ENCODE measurements around the gene GNB1L. TPM values are rescaled to one million over a fixed set of nuclear protein-coding genes. Genes with fewer than 3 reads are reported as not detected.

The GNB1L gene
- total and polyA plus RNA-seq, 5 donors: 2.1 to 4.9 (median 3.9) TPM

GRCh38 chr22:19897726-19898125 is 43.1 kb upstream of the GNB1L start:
- Histone ChIP-seq H3K4me1 (ENCODE audit: control insufficient read depth, insufficient read depth, low read length) (no peaks in the 10 kb centered on the region), H3K27me3 (ENCODE audit: control insufficient read depth, insufficient read depth) (no peaks in the 10 kb centered on the region), H3K9me3 (ENCODE audit: control insufficient read depth, low read length) (no peaks in the 10 kb centered on the region), H3K27ac (ENCODE audit: low read length) (no peak overlapping the region), H3K4me3 (ENCODE audit: low read length) (no peak overlapping the region)
- WGBS: 89% methylated on average over 16 of the region's 16 CpGs
- intact Hi-C loops (cut with DNase I): loop anchor here in 1 of 4 donors (5.0 kb wide), 1 partner anchor 40 kb away; no protein-coding TSS in a partner anchor
- ATAC-seq: no peak
- DNase-seq: peak in 2 of 3 donors; percentile 28 to 33

GRCh38 chr22:19896665-19897355 is 42.1 kb upstream of the GNB1L start:
- intact Hi-C loops (cut with DNase I): loop anchor here in 1 of 4 donors (5.0 kb wide), 1 partner anchor 40 kb away; no protein-coding TSS in a partner anchor
- WGBS: 82% methylated on average over 15 of the region's 15 CpGs
- DNase-seq: peak in 1 of 3 donors; percentile 36

GRCh38 chr22:19895160-19895849 is 40.6 kb upstream of the GNB1L start:
- no peaks in the 10 kb centered on the region for H3K9me3 ChIP-seq (ENCODE audit: control insufficient read depth, low read length)
- WGBS: 94% methylated on average over 23 of the region's 23 CpGs
- intact Hi-C loops (cut with DNase I): loop anchor here in 1 of 4 donors (5.0 kb wide), 1 partner anchor 42 kb away; no protein-coding TSS in a partner anchor
- no peak overlapping the region for H3K27ac ChIP-seq (ENCODE audit: low read length)
- ATAC-seq (no peak), DNase-seq (peak in 2 of 3 donors; percentile 28 to 37)
- H3K27me3 ChIP-seq (ENCODE audit: control insufficient read depth, insufficient read depth): no peaks in the 10 kb centered on the region
- no peak overlapping the region for H3K4me3 ChIP-seq (ENCODE audit: low read length)
- H3K4me1 ChIP-seq (ENCODE audit: control insufficient read depth, insufficient read depth, low read length): no peaks in the 10 kb centered on the region

More at GRCh38 chr22:19896665-19897355, 42.1 kb upstream of the GNB1L start:
- no peaks in the 10 kb centered on the region for H3K4me1 ChIP-seq (ENCODE audit: control insufficient read depth, insufficient read depth, low read length)
- no peak overlapping the region for H3K4me3 ChIP-seq (ENCODE audit: low read length)
- H3K27me3 ChIP-seq (ENCODE audit: control insufficient read depth, insufficient read depth): no peaks in the 10 kb centered on the region
- no peak for ATAC-seq
- no peaks in the 10 kb centered on the region for H3K9me3 ChIP-seq (ENCODE audit: control insufficient read depth, low read length)
- H3K27ac ChIP-seq (ENCODE audit: low read length): no peak overlapping the region

GRCh38 chr22:19893363-19893762 is 38.7 kb upstream of the GNB1L start:
- 94% methylated on average over 15 of the region's 15 CpGs for WGBS
- Histone ChIP-seq H3K27me3 (ENCODE audit: control insufficient read depth, insufficient read depth) (no peaks in the 10 kb centered on the region), H3K9me3 (ENCODE audit: control insufficient read depth, low read length) (no peaks in the 10 kb centered on the region), H3K4me3 (ENCODE audit: low read length) (no peak overlapping the region), H3K27ac (ENCODE audit: low read length) (no peak overlapping the region), H3K4me1 (ENCODE audit: control insufficient read depth, insufficient read depth, low read length) (no peaks in the 10 kb centered on the region)
- no peak for ATAC-seq
- DNase-seq: peak in 1 of 3 donors; percentile 15
- intact Hi-C loops (cut with DNase I): no loop called here

- ATAC-seq (no peak), DNase-seq (peak in 1 of 3 donors; percentile 29)
- H3K4me1 ChIP-seq (ENCODE audit: control insufficient read depth, insufficient read depth, low read length): no peaks in the 10 kb centered on the region
- H3K27ac ChIP-seq (ENCODE audit: low read length): no peak overlapping the region
- H3K27me3 ChIP-seq (ENCODE audit: control insufficient read depth, insufficient read depth): no peaks in the 10 kb centered on the region
- intact Hi-C loops (cut with DNase I): no loop called here
- 89% methylated on average over 13 of the region's 13 CpGs for WGBS
- H3K4me3 ChIP-seq (ENCODE audit: low read length): no peak overlapping the region
- no peaks in the 10 kb centered on the region for H3K9me3 ChIP-seq (ENCODE audit: control insufficient read depth, low read length)
Measured at GRCh38 chr22:19892925-19893324, 38.3 kb upstream of the GNB1L start.

- Histone ChIP-seq H3K27me3 (ENCODE audit: control insufficient read depth, insufficient read depth) (no peaks in the 10 kb centered on the region), H3K4me3 (ENCODE audit: low read length) (no peak overlapping the region), H3K27ac (ENCODE audit: low read length) (no peak overlapping the region), H3K9me3 (ENCODE audit: control insufficient read depth, low read length) (no peaks in the 10 kb centered on the region), H3K4me1 (ENCODE audit: control insufficient read depth, insufficient read depth, low read length) (no peaks in the 10 kb centered on the region)
- ATAC-seq: peak in 1 of 2 donors; percentile 31
- 59% methylated on average over 24 of the region's 24 CpGs for WGBS
- intact Hi-C loops (cut with DNase I): no loop called here
- DNase-seq: peak in 2 of 3 donors; percentile 48 to 52
Measured at GRCh38 chr22:19892257-19892879, 37.7 kb upstream of the GNB1L start.

GRCh38 chr22:19891317-19892256 is 36.9 kb upstream of the GNB1L start:
- no peaks in the 10 kb centered on the region for H3K27me3 ChIP-seq (ENCODE audit: control insufficient read depth, insufficient read depth)
- intact Hi-C loops (cut with DNase I): no loop called here
- no peak overlapping the region for H3K27ac ChIP-seq (ENCODE audit: low read length)
- no peaks in the 10 kb centered on the region for H3K4me1 ChIP-seq (ENCODE audit: control insufficient read depth, insufficient read depth, low read length)
- ATAC-seq (peak in 1 of 2 donors; percentile 37), DNase-seq (peak; percentile 12 to 61 (median 42))
- H3K4me3 ChIP-seq (ENCODE audit: low read length): no peak overlapping the region
- H3K9me3 ChIP-seq (ENCODE audit: control insufficient read depth, low read length): no peaks in the 10 kb centered on the region
- WGBS: 40% methylated on average over 32 of the region's 32 CpGs

GRCh38 chr22:19890502-19891316 is 36.0 kb upstream of the GNB1L start:
- intact Hi-C loops (cut with DNase I): no loop called here
- no peak overlapping the region for H3K27ac ChIP-seq (ENCODE audit: low read length)
- WGBS: 80% methylated on average over 20 of the region's 20 CpGs
- H3K4me3 ChIP-seq (ENCODE audit: low read length): no peak overlapping the region
- peak; percentile 10 to 50 (median 48) for DNase-seq
- no peaks in the 10 kb centered on the region for H3K27me3 ChIP-seq (ENCODE audit: control insufficient read depth, insufficient read depth)
- no peak for ATAC-seq
- no peaks in the 10 kb centered on the region for H3K4me1 ChIP-seq (ENCODE audit: control insufficient read depth, insufficient read depth, low read length)
- H3K9me3 ChIP-seq (ENCODE audit: control insufficient read depth, low read length): no peaks in the 10 kb centered on the region

- ATAC-seq: no peak
- no peak overlapping the region for H3K4me3 ChIP-seq (ENCODE audit: low read length)
- H3K27me3 ChIP-seq (ENCODE audit: control insufficient read depth, insufficient read depth): no peaks in the 10 kb centered on the region
- H3K4me1 ChIP-seq (ENCODE audit: control insufficient read depth, insufficient read depth, low read length): no peaks in the 10 kb centered on the region
- H3K27ac ChIP-seq (ENCODE audit: low read length): no peak overlapping the region
- no peaks in the 10 kb centered on the region for H3K9me3 ChIP-seq (ENCODE audit: control insufficient read depth, low read length)
- peak; percentile 7 to 40 (median 40) for DNase-seq
- intact Hi-C loops (cut with DNase I): no loop called here
- WGBS: 87% methylated on average over 9 of the region's 9 CpGs
Measured at GRCh38 chr22:19889951-19890350, 35.3 kb upstream of the GNB1L start.

All from right cardiac atrium (tissue), 5 donors.